ENCODE measurements around the gene CCM2.
A peak's percentile ranks its signal among the peaks of the same experiment; 100 is the strongest.

CCM2 gene

GRCh38 chr7:44967571-44968446 is 32.2 kb upstream of the CCM2 start:
- DNase-seq: no peak

DNA sequence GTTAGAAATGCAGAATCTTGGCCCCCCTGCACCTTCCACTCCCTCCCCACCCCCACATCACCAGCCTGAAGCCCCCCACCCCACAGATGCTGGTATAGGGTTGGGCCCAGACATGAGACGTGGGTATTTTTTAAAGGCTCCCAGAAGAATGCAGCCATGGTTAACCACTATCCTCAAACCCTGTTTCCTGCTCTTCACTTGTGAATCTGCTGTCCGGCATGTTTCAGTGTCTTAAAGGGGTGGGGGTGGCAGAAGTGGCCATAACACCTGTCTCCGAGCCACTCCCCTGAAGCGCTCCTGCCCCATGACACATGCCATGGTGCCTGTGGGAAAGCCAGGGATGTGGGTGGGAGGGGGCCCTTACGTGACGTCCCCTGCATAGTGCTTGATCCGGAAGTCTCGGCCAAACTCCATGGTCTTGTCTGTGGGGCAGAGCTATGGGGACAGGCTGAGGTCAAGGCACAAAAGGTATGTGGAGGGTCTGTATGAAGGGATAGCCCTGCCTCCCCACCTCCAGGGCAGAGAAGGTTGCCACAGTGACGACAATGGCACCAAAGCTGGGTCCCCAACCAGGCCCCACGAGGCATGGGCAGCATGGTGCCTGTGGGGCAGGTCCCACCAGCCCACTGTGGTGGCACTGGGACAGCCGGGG is 30.8 kb upstream of the CCM2 start:
- no peak for DNase-seq
- in situ Hi-C loops (cut with MboI; ENCODE audit: low pct_unique_long_range_greater_than_20kb, low sequenced_read_pairs): no loop called here

More at GRCh38 chr7:44967571-44968446, 32.2 kb upstream of the CCM2 start:
- in situ Hi-C loops (cut with MboI; ENCODE audit: low pct_unique_long_range_greater_than_20kb, low sequenced_read_pairs): no loop called here

GRCh38 chr7:44969701-44970522 is 30.1 kb upstream of the CCM2 start:
- in situ Hi-C loops (cut with MboI; ENCODE audit: low pct_unique_long_range_greater_than_20kb, low sequenced_read_pairs): no loop called here
- no peak for DNase-seq

- DNase-seq: no peak
- in situ Hi-C loops (cut with MboI; ENCODE audit: low pct_unique_long_range_greater_than_20kb, low sequenced_read_pairs): no loop called here
Observed at GRCh38 chr7:44970523-44971051, 29.4 kb upstream of the CCM2 start.

GRCh38 chr7:44971188-44971901 is 28.7 kb upstream of the CCM2 start:
- DNase-seq: no peak
- in situ Hi-C loops (cut with MboI; ENCODE audit: low pct_unique_long_range_greater_than_20kb, low sequenced_read_pairs): no loop called here

- in situ Hi-C loops (cut with MboI; ENCODE audit: low pct_unique_long_range_greater_than_20kb, low sequenced_read_pairs): no loop called here
- DNase-seq: no peak
Observed at GRCh38 chr7:44971902-44972441, 28.0 kb upstream of the CCM2 start.

- in situ Hi-C loops (cut with MboI; ENCODE audit: low pct_unique_long_range_greater_than_20kb, low sequenced_read_pairs): no loop called here
- no peak for DNase-seq
Observed at GRCh38 chr7:44972562-44972961, 27.4 kb upstream of the CCM2 start.

DNA sequence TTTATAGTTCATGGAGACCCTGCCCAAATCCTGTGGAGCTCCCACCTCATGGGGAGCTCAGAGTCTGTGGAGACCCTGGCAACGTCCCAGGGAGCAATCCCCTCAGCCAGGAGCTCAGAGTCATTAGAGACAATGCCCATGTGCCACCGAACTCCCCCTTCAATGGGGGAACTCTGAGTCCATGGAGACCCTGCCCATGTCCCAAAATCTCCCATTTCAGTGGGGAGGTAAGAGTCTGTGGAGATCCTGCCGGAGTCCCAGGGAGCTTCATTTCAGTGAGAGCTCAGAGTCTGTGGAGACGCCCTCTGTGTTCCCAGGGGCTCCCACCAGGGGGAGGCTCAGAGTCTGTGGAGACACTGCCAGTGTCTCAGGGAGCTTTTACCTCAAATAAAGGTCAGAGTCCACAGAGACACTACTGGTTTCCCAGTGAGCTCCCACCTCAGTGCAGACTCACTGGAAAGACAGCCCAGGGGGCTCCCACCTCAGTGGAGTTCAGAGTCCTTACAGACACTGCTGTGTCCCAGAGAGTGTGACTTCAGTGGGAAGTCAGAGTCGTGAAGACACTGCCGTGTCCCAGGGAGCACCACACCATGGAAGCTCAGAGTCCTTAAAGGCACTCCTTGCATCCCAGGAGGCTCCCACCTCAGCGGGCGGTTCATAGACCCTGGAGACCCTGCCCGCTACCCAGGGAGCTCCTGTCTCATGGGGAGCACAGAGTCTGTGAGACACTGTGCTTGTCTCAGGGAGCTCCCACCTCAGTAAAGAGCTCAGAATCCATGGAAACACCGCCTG is 26.2 kb upstream of the CCM2 start:
- peak; percentile 74 for DNase-seq
- in situ Hi-C loops (cut with MboI; ENCODE audit: low pct_unique_long_range_greater_than_20kb, low sequenced_read_pairs): no loop called here

GRCh38 chr7:44974549-44974948 is 25.5 kb upstream of the CCM2 start:
- in situ Hi-C loops (cut with MboI; ENCODE audit: low pct_unique_long_range_greater_than_20kb, low sequenced_read_pairs): no loop called here
- DNase-seq: no peak

DNA sequence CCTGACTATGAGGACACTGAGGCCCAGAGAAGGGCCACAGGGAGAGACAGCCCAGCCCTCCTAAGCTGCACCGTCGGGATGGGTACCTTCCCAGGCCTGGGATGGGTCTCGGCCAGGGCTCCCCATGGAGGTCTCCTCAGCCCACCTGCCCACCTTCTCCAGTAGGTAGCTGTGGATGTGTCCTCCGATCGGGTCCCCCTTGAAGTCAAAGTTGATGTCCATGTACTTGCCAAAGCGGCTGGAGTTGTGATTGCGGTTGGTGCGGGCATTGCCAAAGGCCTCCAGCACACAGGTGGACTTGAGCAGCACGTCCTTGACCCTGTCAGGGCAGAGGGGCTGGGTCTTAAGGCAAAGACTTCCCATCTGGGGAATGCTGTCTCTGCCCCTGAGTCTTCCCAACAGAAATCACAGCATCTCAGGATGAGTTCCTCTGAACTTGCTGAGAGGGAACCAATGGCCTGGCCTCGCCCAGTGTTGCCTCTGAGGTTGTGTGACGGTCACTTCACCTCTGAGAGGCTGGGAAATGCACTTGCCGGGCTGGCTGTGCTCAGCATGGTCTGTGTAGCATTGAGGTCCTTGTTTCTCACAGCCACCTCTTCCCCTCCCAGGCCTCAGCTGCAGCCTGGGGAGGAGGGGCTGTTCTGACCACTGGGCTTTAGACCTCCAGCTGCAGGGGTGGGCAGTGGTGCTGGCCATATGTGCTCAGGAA is 24.5 kb upstream of the CCM2 start:
- in situ Hi-C loops (cut with MboI; ENCODE audit: low pct_unique_long_range_greater_than_20kb, low sequenced_read_pairs): no loop called here

GRCh38 chr7:44976040-44976745 is 23.8 kb upstream of the CCM2 start:
- DNase-seq: no peak
- in situ Hi-C loops (cut with MboI; ENCODE audit: low pct_unique_long_range_greater_than_20kb, low sequenced_read_pairs): no loop called here

More for the DNA sequence above, 24.5 kb upstream of the CCM2 start:
- DNase-seq: no peak

DNA sequence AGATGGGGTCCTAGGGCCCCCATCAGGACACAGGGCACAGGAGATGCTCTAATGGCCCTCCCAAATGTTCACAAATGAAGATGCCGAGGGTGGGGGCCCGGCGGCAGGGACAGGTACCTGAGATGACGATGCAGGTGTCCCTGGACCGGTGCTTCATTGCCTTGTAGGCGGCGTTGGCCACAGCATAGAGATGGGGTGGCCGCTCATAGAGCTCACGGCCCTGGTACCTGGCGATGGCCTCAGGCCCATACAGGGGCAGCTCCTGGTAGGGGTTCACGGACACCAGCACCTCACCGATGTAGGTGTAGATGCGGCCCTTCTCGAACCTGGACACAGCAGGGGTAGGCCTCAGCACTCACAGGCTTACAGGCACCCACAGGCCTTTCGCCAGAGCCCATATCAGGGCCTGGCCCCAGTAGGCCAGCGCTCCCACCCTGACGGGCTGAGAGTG is 23.2 kb upstream of the CCM2 start:
- no peak for DNase-seq
- in situ Hi-C loops (cut with MboI; ENCODE audit: low pct_unique_long_range_greater_than_20kb, low sequenced_read_pairs): no loop called here

DNA sequence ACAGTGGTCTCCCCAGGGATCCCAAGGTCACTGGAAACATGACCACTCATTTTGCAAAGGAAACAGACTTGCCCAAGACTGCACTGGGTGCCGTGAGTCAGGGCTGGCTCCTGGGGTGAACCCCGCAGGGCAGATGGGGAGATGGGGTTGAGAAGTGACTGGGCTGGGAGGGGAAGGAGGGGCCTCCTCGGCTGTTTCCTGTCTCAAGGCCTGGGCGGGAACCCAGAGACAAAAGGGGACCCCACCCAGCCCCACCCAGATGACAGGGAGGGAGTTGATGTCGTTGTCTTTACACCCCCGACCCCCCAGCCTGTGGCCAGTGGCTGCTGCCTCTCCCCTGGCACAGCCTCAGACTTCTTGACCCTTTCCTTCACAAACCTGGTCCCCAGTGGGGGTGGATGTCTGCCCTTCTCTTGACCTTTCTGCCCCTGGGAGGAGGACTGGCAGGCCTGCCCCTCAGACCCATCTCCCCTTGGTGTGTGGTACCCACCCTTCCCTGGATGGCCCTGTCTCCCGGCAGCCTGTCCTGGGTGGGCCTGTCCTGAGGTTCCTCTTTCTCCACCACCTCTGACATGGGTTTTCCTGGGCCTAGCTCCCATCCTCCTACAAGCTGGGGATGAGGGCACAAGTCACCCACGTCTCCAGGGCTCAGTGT is 22.6 kb upstream of the CCM2 start:
- in situ Hi-C loops (cut with MboI; ENCODE audit: low pct_unique_long_range_greater_than_20kb, low sequenced_read_pairs): no loop called here

GRCh38 chr7:44977959-44978335 is 22.1 kb upstream of the CCM2 start:
- in situ Hi-C loops (cut with MboI; ENCODE audit: low pct_unique_long_range_greater_than_20kb, low sequenced_read_pairs): no loop called here
- no peak for DNase-seq

More for the DNA sequence above, 22.6 kb upstream of the CCM2 start:
- no peak for DNase-seq

GRCh38 chr7:44978511-44979366 is 21.3 kb upstream of the CCM2 start, which contains the start of gene MYO1G:
Gene MYO1G (minus strand): TSS chr7:44979015. CDS start chr7:44978961, 54 bp downstream.
- in situ Hi-C loops (cut with MboI; ENCODE audit: low pct_unique_long_range_greater_than_20kb, low sequenced_read_pairs): no loop called here
- DNase-seq: peak; percentile 99
